ENCODE results near the gene NTM.

DNA sequence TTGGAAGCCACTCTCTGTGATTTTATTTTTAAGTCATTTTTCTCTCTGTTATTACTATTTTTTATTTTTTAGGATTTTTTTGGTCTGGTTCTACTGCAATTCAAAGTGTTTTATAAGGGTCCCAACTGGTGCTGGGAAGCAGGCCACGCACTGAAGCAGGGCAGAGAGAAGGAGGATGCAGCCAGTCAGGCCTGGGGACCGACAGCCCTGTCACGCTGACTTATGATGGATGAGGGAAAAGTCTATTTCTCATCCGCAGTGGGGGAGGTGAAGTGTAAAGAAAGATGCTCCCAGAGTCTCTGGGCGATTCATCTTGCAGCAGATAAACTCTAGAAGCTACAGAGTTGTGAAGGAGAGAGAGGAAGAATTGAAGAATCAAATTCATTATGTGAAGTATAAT lies 191.6 kb downstream of the NTM start:
- TF ChIP-seq POLR2AphosphoS5 (IDR thresholded peaks at IDR 0.05) (no peak), CTCF (IDR thresholded peaks at IDR 0.05 in 8 of 11, conservative IDR thresholded peaks at IDR 0.05 in 3 of 11) (no peak), POLR2A (IDR thresholded peaks at IDR 0.05) (no peak)

All from spleen (tissue), 7 donors.